HG02571 (cell line): Measurements from ENCODE around the gene ZBTB12.
"Not testable (repeated sequence)": the region's sequence is repeated elsewhere in the genome, so short reads cannot be mapped to it uniquely, and the experiment has no call there.

Source experiments
- ATAC-seq: cut with Tn5 transposase; IDR thresholded peaks from one replicate; pipeline ENCODE4 v1.9.1; 2021; ENCODE audit warnings: mild to moderate bottlenecking, moderate library complexity; ENCODE audit not compliant: unreplicated experiment

ZBTB12 gene, protein sequence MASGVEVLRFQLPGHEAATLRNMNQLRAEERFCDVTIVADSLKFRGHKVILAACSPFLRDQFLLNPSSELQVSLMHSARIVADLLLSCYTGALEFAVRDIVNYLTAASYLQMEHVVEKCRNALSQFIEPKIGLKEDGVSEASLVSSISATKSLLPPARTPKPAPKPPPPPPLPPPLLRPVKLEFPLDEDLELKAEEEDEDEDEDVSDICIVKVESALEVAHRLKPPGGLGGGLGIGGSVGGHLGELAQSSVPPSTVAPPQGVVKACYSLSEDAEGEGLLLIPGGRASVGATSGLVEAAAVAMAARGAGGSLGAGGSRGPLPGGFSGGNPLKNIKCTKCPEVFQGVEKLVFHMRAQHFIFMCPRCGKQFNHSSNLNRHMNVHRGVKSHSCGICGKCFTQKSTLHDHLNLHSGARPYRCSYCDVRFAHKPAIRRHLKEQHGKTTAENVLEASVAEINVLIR

DNA sequence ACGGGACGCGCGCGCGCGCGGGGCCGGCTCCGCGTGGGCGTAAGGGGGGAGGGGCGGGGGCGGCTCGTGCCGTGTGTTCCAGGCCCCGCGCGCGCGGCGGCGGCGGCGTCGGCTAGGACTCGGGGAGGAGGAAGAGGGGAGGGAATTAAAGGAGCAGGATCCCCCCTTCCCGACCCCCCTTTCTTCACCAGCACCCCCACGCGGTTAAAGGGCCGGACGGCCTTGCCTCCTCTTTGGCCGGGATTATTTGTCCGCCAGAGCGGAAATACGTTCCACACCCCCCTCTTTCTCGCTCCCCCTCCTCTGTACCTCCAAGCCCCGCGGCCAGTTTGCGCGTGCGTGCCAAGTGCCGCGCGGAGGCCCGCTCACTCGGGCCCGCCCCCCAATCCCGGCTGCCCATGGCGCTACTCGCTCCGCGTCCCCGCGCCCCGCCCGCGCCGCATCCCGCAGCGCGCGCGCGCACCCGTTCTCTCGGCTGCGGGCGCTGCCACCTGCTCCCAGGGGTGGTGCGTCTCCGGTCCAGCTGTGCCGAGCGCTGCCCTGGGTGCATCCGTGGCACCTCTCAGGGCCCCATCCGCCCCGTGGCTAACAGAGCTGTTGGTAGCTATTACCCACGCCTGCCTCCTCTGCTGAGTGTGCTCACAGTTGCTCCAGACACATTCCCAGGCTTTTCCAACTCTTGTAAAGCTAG, at the start of gene ZBTB12:
Gene ZBTB12, minus strand, starts transcription at position 134 of the 691 bp plus-strand sequence. CDS start 781 bp downstream, outside the sequence.
- peak; percentile 42 for ATAC-seq

DNA sequence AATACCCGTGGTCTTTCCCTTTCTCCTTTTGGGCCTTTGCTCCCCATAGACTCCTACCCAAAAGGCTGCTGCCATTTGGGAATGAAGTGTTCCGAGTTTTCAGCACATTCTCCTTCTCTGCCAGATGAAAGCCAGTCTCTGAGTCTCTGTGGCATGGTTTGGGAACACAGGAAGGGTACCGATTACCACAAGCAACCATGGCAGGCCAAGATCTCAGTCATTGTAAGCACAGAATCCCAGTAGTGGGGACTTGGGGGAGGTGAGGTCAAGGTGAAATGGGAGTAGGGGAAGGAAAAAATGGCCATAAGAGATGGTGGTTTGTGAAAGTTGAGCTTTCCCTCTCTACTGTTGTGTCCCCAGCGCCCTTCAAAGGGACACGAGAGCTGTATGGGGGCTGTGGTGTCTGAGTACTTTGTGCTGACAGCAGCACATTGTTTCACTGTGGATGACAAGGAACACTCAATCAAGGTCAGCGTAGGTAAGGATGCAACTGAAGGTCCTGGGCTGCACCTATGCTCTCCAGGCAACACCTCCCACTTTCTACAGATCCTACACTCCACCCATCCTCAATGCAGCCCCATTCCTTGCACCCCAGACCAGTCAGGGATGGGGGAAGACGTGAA, 48.2 kb upstream of the ZBTB12 start:
- no peak for ATAC-seq

DNA sequence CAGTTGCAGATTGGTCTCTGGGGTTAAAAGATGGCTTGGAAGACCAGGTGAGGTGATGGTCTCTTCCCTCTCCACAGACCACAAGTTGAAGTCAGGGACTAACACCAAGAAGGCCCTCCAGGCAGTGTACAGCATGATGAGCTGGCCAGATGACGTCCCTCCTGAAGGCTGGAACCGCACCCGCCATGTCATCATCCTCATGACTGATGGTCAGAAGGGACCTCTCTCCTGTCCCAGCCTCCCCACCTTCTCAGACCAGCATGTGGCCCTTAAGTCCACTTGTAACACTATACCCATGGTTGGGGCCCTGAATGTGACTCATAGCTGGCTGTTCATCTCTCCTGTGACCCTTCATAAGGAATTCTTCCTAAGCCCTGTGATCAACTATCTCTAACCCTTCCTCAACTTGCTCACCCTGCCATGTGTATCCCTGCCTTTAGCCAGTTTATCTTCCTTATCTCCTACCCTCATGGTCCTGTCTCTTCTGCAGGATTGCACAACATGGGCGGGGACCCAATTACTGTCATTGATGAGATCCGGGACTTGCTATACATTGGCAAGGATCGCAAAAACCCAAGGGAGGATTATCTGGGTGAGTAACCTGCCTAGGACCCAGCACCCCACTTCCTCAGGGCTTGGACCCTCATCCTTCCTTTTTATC, 47.0 kb upstream of the ZBTB12 start:
- no peak for ATAC-seq

DNA sequence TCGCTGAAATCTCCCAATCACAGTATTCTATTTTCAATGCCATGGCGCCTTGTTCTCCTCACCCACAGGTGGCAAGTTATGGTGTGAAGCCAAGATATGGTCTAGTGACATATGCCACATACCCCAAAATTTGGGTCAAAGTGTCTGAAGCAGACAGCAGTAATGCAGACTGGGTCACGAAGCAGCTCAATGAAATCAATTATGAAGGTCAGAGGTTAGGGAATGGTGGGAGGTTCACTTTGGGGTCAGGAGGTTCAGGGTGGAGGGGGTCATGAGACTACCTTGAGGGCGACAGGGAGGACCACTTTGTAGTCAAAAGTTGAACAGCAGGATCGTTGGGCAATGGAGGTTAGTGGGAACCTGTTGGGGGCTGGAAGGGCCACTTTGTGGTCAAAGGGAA, 46.4 kb upstream of the ZBTB12 start:
- ATAC-seq: no peak

DNA sequence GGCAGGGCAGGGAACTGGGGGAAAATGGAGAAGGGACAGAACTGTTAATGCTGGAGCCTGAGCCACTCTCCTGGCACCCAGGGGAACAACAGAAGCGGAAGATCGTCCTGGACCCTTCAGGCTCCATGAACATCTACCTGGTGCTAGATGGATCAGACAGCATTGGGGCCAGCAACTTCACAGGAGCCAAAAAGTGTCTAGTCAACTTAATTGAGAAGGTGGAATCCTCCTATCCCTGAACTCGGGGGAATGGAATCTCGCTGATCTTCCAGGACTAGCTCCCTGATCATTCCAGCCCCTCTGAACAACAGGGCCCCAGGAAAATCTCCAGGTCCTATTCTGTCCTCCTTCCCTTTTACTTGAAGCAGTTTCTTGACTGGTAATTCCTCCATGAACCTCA, 46.0 kb upstream of the ZBTB12 start:
- no peak for ATAC-seq

DNA sequence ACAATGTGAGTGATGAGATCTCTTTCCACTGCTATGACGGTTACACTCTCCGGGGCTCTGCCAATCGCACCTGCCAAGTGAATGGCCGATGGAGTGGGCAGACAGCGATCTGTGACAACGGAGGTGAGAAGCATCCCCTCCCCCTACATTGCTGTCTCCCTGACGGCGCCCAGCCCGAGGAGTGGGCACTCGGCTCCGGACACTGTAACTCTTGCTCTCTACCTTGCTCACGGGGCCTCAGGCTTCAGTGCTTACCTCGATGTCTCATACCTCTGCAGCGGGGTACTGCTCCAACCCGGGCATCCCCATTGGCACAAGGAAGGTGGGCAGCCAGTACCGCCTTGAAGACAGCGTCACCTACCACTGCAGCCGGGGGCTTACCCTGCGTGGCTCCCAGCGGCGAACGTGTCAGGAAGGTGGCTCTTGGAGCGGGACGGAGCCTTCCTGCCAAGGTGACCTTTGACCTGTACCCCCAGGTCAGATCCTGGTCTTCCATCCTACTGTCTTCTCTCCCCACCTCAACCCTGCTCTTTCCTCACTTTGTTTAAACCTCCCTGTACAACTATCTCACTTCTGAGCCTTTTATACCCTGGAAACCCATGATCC, 45.3 kb upstream of the ZBTB12 start:
- ATAC-seq: no peak

DNA sequence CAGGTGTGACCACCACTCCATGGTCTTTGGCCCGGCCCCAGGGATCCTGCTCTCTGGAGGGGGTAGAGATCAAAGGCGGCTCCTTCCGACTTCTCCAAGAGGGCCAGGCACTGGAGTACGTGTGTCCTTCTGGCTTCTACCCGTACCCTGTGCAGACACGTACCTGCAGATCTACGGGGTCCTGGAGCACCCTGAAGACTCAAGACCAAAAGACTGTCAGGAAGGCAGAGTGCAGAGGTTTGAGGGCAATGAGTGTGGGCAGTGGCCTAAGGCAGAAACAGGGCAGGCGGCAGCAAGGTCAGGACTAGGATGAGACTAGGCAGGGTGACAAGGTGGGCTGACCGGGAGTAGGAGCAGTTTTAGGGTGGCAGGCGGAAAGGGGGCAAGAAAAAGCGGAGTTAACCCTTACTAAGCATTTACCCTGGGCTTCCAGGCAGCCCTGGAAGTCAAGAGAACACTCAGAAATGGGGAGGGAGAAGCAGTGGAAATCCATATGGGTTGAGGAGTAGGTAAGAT, 44.5 kb upstream of the ZBTB12 start:
- no peak for ATAC-seq

DNA sequence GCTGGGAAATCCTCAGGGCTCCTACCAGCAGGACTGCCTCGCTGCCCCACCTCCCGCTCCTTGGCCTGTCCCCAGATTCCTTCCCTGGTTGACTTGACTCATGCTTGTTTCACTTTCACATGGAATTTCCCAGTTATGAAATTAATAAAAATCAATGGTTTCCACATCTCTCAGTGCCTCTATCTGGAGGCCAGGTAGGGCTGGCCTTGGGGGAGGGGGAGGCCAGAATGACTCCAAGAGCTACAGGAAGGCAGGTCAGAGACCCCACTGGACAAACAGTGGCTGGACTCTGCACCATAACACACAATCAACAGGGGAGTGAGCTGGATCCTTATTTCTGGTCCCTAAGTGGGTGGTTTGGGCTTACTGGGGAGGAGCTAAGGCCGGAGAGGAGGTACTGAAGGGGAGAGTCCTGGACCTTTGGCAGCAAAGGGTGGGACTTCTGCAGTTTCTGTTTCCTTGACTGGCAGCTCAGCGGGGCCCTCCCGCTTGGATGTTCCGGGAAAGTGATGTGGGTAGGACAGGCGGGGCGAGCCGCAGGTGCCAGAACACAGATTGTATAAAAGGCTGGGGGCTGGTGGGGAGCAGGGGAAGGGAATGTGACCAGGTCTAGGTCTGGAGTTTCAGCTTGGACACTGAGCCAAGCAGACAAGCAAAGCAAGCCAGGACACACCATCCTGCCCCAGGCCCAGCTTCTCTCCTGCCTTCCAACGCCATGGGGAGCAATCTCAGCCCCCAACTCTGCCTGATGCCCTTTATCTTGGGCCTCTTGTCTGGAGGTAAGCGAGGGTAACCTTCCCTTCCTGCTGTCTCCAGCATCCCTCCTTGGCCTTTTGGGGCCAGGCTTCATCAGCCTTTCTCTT, 43.9 kb upstream of the ZBTB12 start, which contains the start of gene CFB:
Gene CFB, plus strand, starts transcription at position 589 of the 863 bp plus-strand sequence. Its CDS starts 127 bp downstream, at position 716.
- no peak for ATAC-seq

DNA sequence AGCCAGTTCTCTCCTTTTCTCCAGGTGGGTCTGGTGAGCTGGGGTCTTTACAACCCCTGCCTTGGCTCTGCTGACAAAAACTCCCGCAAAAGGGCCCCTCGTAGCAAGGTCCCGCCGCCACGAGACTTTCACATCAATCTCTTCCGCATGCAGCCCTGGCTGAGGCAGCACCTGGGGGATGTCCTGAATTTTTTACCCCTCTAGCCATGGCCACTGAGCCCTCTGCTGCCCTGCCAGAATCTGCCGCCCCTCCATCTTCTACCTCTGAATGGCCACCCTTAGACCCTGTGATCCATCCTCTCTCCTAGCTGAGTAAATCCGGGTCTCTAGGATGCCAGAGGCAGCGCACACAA, 43.2 kb upstream of the ZBTB12 start:
- no peak for ATAC-seq

DNA sequence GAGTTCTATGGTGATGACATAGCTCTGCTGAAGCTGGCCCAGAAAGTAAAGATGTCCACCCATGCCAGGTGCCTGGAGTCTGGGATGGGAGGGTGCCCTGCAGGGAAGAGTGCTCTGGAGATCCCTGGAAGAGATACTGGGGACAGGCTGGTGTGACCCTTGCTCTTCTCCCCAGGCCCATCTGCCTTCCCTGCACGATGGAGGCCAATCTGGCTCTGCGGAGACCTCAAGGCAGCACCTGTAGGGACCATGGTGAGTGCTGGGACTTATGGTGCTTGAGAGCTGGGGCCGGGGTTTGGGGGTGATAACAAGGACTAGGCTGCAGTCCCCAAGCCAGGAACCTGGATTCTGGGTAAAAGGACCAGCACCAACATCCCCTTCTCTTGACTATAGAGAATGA, 41.9 kb upstream of the ZBTB12 start:
- no peak for ATAC-seq

DNA sequence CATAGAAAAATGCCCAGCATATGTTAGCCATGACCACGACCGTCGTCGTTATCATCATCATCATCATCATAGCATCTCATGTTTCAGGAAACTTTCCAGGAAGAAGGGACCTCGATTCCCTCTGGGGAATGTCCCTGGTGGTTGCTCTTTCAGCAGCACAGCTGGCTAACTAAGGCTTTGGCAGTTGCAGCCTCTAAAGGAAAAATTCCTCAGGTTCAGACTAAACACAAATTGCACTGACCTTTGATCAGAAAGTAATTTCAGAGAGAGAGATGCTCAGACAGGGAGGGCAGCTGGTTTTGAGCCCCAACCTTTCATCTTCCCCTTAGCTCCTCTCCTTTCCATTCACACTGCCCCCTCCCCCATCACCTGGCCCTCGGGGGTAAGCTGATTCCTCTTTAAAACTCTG, 38.4 kb upstream of the ZBTB12 start:
- ATAC-seq: no peak

DNA sequence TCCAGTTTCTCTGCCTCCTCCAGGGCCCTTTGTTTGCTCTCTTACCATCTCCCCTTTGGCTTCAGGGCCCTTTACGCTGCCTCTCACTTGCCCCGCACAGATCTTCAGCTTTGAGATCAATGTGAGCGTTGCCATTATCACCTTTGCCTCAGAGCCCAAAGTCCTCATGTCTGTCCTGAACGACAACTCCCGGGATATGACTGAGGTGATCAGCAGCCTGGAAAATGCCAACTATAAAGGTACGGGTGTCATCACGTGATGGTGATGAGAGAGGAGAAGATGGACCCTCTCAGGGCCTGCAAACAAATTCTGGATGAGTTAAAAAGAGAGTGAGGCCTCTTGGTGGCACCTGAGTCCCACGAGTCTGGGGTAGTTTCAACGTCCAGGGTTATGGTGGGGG, 33.9 kb upstream of the ZBTB12 start:
- ATAC-seq: no peak

DNA sequence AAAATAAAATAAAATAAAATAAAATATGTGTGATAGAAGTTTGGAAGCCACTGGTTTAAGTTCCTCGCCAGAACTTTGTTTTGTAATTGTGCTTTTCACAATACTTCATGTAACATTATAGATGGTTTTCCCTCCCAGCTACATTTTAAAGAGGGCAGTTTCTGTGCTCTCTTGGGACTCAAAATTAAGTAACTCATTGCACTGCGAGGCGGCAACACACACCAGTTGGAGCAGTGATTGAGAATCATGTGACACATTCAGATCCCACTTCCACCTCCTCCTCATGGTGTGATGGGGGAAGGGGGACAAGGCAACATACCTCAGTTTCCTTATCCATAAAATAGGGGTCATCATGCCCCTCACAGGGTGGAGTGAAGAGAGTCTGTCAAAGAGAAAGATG, 33.1 kb upstream of the ZBTB12 start:
- no peak for ATAC-seq

DNA sequence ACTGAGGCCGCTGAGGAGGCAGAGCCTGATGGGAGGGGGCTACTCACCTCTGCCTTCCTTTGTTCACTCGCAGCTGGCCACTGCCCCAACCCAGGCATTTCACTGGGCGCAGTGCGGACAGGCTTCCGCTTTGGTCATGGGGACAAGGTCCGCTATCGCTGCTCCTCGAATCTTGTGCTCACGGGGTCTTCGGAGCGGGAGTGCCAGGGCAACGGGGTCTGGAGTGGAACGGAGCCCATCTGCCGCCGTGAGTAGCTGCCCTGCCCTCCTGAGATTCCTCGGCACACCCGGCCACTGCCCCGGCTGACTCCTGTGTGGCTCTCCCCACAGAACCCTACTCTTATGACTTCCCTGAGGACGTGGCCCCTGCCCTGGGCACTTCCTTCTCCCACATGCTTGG, 31.7 kb upstream of the ZBTB12 start:
- ATAC-seq: no peak

DNA sequence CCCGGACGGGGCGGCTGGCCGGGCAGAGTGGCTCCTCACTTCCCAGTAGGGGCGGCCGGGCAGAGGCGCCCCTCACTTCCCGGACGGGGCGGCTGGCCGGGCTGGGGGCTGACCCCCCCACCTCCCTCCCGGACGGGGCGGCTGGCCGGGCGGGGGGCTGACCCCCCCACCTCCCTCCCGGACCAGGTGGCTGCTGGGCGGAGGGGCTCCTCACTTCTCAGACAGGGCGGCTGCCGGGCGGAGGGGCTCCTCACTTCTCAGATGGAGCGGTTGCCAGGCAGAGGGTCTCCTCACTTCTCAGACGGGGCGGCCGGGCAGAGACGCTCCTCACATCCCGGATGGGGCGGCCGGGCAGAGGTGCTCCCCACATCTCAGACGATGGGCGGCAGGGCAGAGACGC, 30.3 kb upstream of the ZBTB12 start:
- ATAC-seq: not testable (repeated sequence)

DNA sequence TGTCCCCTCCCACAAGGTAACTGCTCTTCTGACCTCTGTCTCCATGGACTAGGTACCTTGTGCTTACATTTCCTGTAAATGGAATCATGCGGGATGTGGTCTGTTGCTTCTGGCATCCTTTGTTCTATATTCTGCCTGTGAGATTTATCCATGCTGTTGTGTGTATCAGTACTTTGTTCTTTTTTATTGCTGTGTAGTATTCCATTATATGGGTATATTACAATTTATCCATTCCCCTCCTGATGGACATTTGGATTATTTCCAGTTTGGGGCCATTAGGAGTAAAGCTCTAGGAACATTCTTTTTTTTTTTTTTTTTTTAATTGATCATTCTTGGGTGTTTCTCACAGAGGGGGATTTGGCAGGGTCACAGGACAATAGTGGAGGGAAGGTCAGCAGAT, 29.1 kb upstream of the ZBTB12 start:
- ATAC-seq: no peak

DNA sequence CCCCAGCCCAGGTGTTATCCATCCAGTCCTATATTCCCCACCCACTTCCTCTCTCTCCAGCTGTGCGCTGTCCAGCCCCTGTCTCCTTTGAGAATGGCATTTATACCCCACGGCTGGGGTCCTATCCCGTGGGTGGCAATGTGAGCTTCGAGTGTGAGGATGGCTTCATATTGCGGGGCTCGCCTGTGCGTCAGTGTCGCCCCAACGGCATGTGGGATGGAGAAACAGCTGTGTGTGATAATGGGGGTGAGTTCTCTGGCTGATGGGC, 26.7 kb upstream of the ZBTB12 start:
- no peak for ATAC-seq

DNA sequence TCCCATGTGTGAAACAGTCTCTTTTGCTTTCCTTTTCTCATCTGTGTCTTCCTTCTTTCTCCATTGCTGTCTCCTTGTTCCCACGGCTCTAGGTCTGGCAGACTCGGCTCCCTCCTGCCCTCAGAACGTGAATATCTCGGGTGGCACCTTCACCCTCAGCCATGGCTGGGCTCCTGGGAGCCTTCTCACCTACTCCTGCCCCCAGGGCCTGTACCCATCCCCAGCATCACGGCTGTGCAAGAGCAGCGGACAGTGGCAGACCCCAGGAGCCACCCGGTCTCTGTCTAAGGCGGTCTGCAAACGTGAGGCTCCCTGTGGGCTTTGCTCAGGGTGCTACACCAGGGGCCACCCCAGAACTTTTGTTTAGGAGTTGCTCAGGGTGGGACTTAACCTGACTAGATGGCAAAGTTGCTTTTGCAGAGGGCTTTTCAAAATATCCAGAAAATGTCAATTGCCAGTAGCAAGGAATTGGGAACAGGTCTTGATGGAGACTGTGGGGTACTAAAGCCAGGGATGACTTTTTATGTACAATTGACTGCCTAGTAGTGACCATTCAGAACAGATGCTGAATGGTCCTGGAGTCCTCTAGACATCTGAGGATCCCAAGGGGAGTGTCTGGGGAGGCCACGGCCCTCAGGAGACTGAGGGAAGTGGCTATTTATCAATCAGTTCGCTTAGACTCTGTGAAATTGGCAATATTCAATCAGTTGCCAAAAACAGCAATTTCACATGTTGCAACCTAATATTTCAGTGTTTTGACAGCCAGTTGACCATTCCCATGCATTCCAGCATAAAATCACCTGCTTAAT, 26.2 kb upstream of the ZBTB12 start:
- no peak for ATAC-seq

DNA sequence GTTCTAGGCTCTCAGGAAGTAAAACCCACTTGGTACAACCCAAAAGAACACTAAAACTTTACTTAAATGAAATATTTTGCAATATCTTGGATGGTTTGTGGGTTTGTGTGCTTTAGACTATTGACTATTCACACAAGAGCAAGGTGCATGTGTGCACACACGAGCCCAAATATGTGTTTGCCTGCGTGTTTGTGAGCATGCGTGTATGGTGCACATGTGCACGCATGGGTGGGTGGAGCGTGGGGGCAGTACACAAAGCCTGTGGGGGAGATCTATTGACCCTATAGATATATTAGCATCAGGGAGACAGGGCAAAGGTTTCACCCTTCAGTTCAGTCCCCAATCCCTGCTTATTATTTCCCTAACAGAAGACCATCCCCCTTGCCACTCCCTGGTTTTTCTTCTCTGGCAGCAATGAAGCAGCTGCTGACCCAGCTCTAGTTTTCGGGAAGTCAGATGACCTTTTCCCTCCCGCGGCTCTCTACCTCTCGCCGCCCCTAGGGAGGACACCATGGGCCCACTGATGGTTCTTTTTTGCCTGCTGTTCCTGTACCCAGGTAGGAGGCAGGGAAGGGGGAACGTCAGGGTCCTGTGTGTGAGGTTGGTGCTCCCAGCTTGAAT, 25.5 kb upstream of the ZBTB12 start, which contains the start of gene C2:
Gene C2, plus strand, starts transcription at position 476 of the 621 bp plus-strand sequence. Its CDS starts 36 bp downstream, at position 512.
- ATAC-seq: no peak
